GM10248 (cell line): ENCODE results near the gene AKAP1.

Source experiments
- CTCF ChIA-PET: fragments of 300-600 bp; sonication (Branson Sonifier 250); formaldehyde crosslinking; extraction: SDS; loops from one replicate; lab custom pipeline; 2021; ENCODE audit warnings: antibody characterized with exemption; lab: Yijun Ruan, JAX
- POLR2A ChIA-PET: fragments of 350-650 bp; sonication (Branson Sonifier 250); formaldehyde crosslinking; extraction: SDS; loops from one replicate; lab custom pipeline; 2020; ENCODE audit warnings: antibody characterized with exemption; lab: Yijun Ruan, JAX
- DNase-seq: peaks from one replicate; pipeline ENCODE4 v3.0.0; 2012; ENCODE audit errors: extremely low spot score
- TF ChIP-seq, protein P1 (sequence below): IDR thresholded peaks from 2 replicates; pipeline ENCODE4 v1.5.1; 2012; ENCODE audit warnings: mild to moderate bottlenecking, low read depth; ENCODE audit errors: extremely low read depth, missing control alignments, control extremely low read depth

AKAP1 gene

DNA sequence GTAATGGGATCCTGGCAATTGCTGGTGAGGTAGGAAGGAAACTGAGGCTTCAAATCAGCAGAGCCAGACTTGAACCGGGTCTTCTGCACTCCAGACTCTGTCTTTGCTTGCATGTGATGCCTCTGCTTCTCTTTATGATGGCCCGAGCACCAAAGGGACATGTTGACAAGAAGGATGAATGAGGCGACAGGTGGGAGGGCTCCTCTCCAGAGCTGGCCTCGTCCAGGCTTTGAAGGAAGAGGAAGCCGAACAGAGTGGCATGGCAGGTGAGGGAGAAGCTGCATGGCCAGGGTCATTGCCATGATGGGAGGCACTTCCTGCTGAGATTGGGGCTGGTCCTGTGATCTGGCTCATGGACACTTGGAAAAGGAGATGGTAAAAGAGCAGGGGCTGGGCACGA, 40.8 kb downstream of the AKAP1 start:
- ChIA-PET POLR2A (no interaction called here), CTCF (interaction anchor here (1.0 to 2.0 kb wide), 3 partner anchors 11 to 622 kb away, joined by 3 to 9 read pairs (median 5); partner anchors contain the start of gene AKAP1)
- no peak for DNase-seq
- TF ChIP-seq, protein P1, sequence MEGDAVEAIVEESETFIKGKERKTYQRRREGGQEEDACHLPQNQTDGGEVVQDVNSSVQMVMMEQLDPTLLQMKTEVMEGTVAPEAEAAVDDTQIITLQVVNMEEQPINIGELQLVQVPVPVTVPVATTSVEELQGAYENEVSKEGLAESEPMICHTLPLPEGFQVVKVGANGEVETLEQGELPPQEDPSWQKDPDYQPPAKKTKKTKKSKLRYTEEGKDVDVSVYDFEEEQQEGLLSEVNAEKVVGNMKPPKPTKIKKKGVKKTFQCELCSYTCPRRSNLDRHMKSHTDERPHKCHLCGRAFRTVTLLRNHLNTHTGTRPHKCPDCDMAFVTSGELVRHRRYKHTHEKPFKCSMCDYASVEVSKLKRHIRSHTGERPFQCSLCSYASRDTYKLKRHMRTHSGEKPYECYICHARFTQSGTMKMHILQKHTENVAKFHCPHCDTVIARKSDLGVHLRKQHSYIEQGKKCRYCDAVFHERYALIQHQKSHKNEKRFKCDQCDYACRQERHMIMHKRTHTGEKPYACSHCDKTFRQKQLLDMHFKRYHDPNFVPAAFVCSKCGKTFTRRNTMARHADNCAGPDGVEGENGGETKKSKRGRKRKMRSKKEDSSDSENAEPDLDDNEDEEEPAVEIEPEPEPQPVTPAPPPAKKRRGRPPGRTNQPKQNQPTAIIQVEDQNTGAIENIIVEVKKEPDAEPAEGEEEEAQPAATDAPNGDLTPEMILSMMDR = no peak

DNA sequence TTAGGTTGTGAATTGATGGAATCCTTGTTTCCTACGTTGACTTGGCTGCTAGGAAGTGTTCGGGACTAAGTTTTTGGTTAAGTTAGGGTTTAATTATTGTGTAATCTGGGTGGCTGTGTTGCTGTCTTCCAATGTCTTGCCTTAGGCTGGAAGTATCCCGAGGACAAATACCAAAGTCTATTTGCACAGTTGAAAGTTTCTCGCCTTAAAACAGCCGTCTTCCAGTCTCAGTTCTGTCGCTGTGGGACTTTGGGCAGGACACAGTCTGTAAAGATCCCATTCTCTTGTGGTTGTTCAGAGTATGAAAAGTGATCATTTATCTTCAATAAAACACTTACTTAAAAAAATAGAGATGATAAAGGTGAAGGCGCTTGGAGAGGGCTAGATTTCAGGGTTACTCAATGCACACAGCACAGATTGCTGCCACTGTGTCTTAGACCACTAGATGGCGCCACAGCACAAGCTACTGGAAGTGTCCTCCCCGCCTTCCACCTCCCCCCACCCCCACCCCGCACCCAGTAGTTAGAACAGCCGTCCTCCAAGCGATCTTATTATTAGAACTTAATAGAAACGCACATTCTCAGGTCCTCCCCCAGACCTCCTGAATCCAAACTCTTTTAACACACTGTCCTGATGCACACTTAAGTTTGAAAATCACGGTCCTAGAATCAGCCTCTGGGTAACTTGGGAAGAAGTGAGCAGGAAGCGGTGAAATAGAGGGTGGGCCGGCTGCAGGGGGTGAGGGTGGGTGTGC, 45.8 kb downstream of the AKAP1 start:
- ChIA-PET POLR2A (no interaction called here), CTCF (interaction anchor here (0.6 to 3.5 kb wide), 13 partner anchors 9 to 702 kb away, joined by 3 to 32 read pairs (median 4); no protein-coding TSS in a partner anchor)
- TF ChIP-seq, protein P1 = peak; percentile 85
- DNase-seq = peak; percentile 90

DNA sequence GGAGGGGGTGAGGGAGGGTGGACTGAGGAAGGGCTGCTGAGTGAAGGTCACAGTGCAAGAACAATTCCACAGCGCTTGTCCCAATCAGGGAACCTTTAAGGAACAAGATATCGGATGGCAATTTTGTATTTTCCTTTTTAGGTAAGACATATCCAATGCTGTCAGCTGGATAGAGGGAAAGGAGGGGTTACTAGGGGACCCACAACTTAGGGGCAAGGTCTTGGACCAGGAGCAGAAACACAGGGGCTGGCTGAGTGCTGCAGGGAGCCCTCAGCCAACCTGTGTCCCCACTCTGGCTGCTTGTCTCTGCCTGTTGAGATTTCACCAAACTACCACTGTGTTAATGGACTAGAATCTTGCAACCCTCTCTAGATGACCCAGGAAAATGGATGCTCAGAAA, 47.6 kb downstream of the AKAP1 start:
- TF ChIP-seq, protein P1 = no peak
- POLR2A ChIA-PET = no interaction called here
- DNase-seq = no peak
- CTCF ChIA-PET = interaction anchor here (0.7 to 1.1 kb wide), 5 partner anchors 111 to 700 kb away, joined by 3 to 7 read pairs (median 3); no protein-coding TSS in a partner anchor

DNA sequence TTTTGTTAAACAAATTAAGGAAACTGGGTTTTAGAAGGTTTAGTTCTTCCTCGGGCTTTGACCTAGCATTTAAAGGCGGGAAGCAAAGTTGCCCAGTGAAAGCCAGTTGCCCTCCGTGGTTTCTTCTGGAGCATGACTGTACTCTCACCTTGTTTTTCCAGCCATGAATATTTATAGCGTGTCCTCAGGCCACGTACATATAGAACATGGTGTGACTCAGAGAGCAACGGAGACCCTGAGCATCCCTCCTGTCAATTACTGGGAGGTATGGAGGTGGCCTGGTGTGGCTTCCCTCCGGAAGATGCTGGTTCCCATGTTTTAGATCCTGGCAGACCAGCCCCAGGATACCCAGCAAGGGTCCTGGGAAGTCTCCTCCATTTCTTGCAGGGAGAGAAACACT, 48.4 kb downstream of the AKAP1 start:
- no peak for DNase-seq
- TF ChIP-seq, protein P1 = no peak
- ChIA-PET POLR2A (no interaction called here), CTCF (interaction anchor here (0.7 to 1.1 kb wide), 5 partner anchors 110 to 700 kb away, joined by 3 to 7 read pairs (median 3); no protein-coding TSS in a partner anchor)

DNA sequence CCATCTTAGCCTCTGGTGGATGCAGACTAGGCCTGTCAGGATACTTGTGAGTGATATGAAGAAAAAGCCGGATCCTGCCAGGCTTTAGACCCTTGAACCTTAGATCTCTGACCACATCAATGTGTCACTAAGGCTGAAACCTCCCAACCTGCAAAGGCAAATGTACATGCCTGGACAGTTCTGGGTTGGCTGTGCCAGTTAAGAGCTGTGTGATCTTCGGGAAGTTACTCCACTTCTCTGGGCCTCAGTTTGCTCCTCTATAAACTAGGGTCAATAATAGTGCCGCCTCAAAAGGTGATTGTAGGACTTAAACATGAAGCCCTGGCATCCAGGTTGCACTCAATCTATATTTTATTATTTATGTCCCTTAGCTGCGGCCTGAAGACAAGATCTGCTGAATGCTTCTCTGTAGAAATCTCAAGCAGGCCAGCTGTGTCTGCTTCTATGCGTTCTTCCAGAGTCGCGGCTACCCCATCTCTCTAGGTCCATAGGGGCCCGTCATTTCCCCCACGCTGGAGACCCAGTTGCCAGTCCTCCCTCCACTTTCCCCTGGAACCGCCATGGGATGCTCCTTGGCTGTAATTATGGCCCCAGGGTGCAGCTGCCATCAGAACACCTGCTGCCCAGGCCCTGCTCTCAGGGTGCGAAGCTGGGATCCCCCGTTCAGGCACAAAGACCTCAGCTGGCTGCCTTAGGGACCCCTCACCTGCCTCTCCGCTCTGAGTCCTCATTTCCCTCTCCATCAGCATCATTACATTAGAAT, 50.2 kb downstream of the AKAP1 start:
- no peak for DNase-seq
- POLR2A ChIA-PET = interaction anchor here (0.5 to 0.7 kb wide), 2 partner anchors 9 to 607 kb away, joined by 3 to 7 read pairs; no protein-coding TSS in a partner anchor
- TF ChIP-seq, protein P1 = no peak
- CTCF ChIA-PET = interaction anchor here (0.9 to 1.7 kb wide), 3 partner anchors 606 to 682 kb away, joined by 3 to 6 read pairs (median 3); no protein-coding TSS in a partner anchor

DNA sequence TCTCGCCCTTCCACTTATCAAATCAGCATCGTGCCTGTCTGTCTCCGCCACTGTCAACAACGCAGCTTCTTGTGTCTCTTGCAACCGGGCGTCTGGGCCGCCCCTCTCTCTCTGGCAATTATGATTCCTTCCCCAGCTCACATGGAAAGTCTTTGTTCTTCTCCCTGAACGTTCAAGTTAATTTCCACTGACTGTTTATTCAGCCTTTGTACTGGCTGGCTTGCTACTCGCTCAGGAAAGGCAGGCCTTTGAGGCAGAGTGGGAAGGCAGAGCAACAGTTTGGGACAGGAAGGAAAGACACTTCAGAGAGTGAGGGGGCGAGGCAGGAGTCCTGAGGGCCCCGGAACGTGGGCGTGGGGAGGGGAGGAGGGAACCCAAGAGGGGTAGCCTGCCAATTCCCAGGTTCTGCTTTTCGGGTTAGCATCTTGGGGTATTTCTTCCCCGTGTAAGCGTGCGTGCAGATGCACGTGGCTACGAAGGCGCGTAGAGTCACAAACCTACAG, 50.8 kb downstream of the AKAP1 start:
- ChIA-PET POLR2A (interaction anchor here (0.7 kb wide), 1 partner anchor 8 kb away, joined by 3 read pairs; no protein-coding TSS in a partner anchor), CTCF (interaction anchor here (0.7 to 1.7 kb wide), 3 partner anchors 605 to 682 kb away, joined by 3 to 6 read pairs (median 3); no protein-coding TSS in a partner anchor)
- TF ChIP-seq, protein P1 = no peak
- DNase-seq = no peak
